HepG2 (cell line): ENCODE measurements around the gene SLC2A14. TPM values are rescaled to one million over a fixed set of nuclear protein-coding genes. Genes with fewer than 3 reads are reported as not detected.
"Not testable (repeated sequence)": the region's sequence is repeated elsewhere in the genome, so short reads cannot be mapped to it uniquely, and the experiment has no call there.

Experiments used
- ATAC-seq: fragments of 200-7000 bp; cut with Tn5 transposase; 3 replicates; pipeline ENCODE4 v1.9.1; 2020; ENCODE audit warnings: mild to moderate bottlenecking, moderate library complexity
- BruUV-seq: library from RNA; stranded (reverse); fragments of 400-500 nt; replicated peaks from 2 replicates; lab custom pipeline; 2021; lab: Mats Ljungman, UMichigan
- CTCF ChIA-PET: fragments of 300-600 bp; formaldehyde crosslinking; extraction: SDS; loops from one replicate; lab custom pipeline; 2021; ENCODE audit warnings: low total read pairs, inconsistent platforms, low intra/inter-chr PET ratio; lab: Yijun Ruan, JAX
- POLR2A ChIA-PET: fragments of 350-600 bp; sonication (Branson Sonifier 250); formaldehyde crosslinking; loops from one replicate; lab custom pipeline; 2020; ENCODE audit warnings: antibody characterized with exemption, inconsistent platforms; lab: Yijun Ruan, JAX
- DNase-seq: peaks from one replicate; pipeline ENCODE4 v3.0.0-alpha.2; 2015; ENCODE audit warnings: low spot score
- FAIRE-seq: peaks from 3 replicates; lab custom pipeline; 2011; peaks lifted over from hg19 to GRCh38; lab: Jason Lieb, UNC
- H2AFZ ChIP-seq: one replicate; pipeline ENCODE4 v1.6.1; 2011; ENCODE audit warnings: low read length, inconsistent platforms
- H3K27ac ChIP-seq: fragments of 300-600 bp; 3 replicates; pipeline ENCODE4 v1.8.0; 2011; ENCODE audit warnings: mixed run types, mild to moderate bottlenecking, mixed read lengths, low read length, inconsistent platforms; ENCODE audit not compliant: insufficient read depth; ENCODE audit errors: extremely low read length
- H3K27me3 ChIP-seq, 2 experiments: fragments of 200-600 bp in 1 of 2; 2 replicates in 1 of 2; 3 replicates in 1 of 2; pipeline versions ENCODE4 v1.6.0 to v1.8.0; 2011; ENCODE audit warnings: low read length in 2 of 2, mild to moderate bottlenecking in 2 of 2, moderate library complexity in 2 of 2, inconsistent platforms in 1 of 2; ENCODE audit not compliant: insufficient read depth in 2 of 2, control insufficient read depth in 1 of 2
- H3K36me3 ChIP-seq, 2 experiments: fragments of 200-600 bp in 1 of 2; replicated peaks in 1 of 2; 2 replicates in 1 of 2; 3 replicates in 1 of 2; pipeline versions ENCODE4 v1.5.1 to v1.8.0; 2011; ENCODE audit warnings: low read length in 2 of 2, inconsistent platforms in 1 of 2; ENCODE audit not compliant: insufficient read depth in 2 of 2, control insufficient read depth in 1 of 2
- H3K4me1 ChIP-seq: 2 replicates; pipeline ENCODE4 v1.5.1; 2012; ENCODE audit warnings: low read length, inconsistent platforms; ENCODE audit not compliant: insufficient read depth
- H3K4me2 ChIP-seq: 2 replicates; pipeline ENCODE4 v1.6.0; 2011; ENCODE audit warnings: low read depth, low read length, inconsistent platforms
- H3K4me3 ChIP-seq, 3 experiments: fragments of 200-600 bp in 1 of 3; sonication (generic), shearing (Covaris generic) in 1 of 3; replicated peaks in 1 of 3; 2 replicates each; pipeline ENCODE4 v1.5.1; 2011 to 2016; ENCODE audit warnings: low read length in 3 of 3, inconsistent platforms in 2 of 3, low read depth in 2 of 3, mild to moderate bottlenecking in 2 of 3, control low read depth in 1 of 3, mixed read lengths in 1 of 3; ENCODE audit not compliant: insufficient read depth in 1 of 3
- H3K79me2 ChIP-seq: one replicate; pipeline ENCODE4 v1.6.1; 2011; ENCODE audit warnings: low read length, inconsistent platforms; ENCODE audit not compliant: insufficient read depth
- H3K9ac ChIP-seq: 2 replicates; pipeline ENCODE4 v1.6.0; 2011; ENCODE audit warnings: mild to moderate bottlenecking, low read depth, low read length, inconsistent platforms; ENCODE audit not compliant: insufficient read depth
- H3K9me3 ChIP-seq: 2 replicates; pipeline ENCODE4 v1.5.1; 2012; ENCODE audit warnings: mild to moderate bottlenecking, low read length
- H4K20me1 ChIP-seq: 2 replicates; pipeline ENCODE4 v1.6.0; 2011; ENCODE audit warnings: inconsistent platforms, mild to moderate bottlenecking, low read length, moderate library complexity; ENCODE audit not compliant: insufficient read depth
- WGBS: methylation state at CpG from one replicate; pipeline ENCODE4 v1.1.6; 2017; ENCODE audit warnings: low lambda C conversion rate; 5-methylcytosine and 5-hydroxymethylcytosine counted together
- in situ Hi-C: cut with HindIII; loops from 2 replicates; pipeline ENCODE4 v1.10.0; 2017; ENCODE audit warnings: low pct_unique_long_range_greater_than_20kb; ENCODE audit not compliant: extremely low pct_ligation_motif_present
- intact Hi-C: fragments of 100-400 bp; cut with micrococcal nuclease; formaldehyde crosslinking; loops from one replicate; pipeline ENCODE4 v1.10.0; 2022; ENCODE audit not compliant: unreplicated experiment
- polyA plus RNA-seq, 8 experiments: library from polyadenylated mRNA; depleted of rRNA in 3 of 8; stranded (reverse) in 7 of 8; unstranded in 1 of 8; fragments of >200 nt; fragmentation: Illumina TruSeq in 4 of 8; extraction: Trizol in 4 of 8; gene quantifications; 2 replicates each; pipeline versions ENCODE4 v1.2.1 to v1.2.3, GENCODE V29; 2011 to 2016; ENCODE audit warnings: low read depth in 4 of 8, missing spikeins in 1 of 8, mixed read lengths in 1 of 8; ENCODE audit not compliant: insufficient read depth in 1 of 8
- total RNA-seq, 5 experiments: library from RNA; depleted of rRNA; stranded (reverse); fragments of >200 nt; fragmentation: Illumina TruSeq; extraction: Trizol; gene quantifications; 2 replicates each; pipeline ENCODE4 v1.2.3, GENCODE V29; 2016; ENCODE audit warnings: low read depth in 1 of 5

The SLC2A14 gene
- total and polyA plus RNA-seq, 2 of the 13 experiments (the other 11 are each of a cell fraction or from before 2014, with no cell fraction given): 7.7 to 39.0 TPM

- H3K27ac ChIP-seq, BruUV-seq, POLR2A ChIA-PET, H3K36me3 ChIP-seq, H3K4me2 ChIP-seq, H3K9me3 ChIP-seq, CTCF ChIA-PET, DNase-seq, H3K27me3 ChIP-seq, ATAC-seq, H3K4me3 ChIP-seq, FAIRE-seq, H4K20me1 ChIP-seq, H3K79me2 ChIP-seq, intact Hi-C loops, in situ Hi-C loops, H3K9ac ChIP-seq, H2AFZ ChIP-seq: not testable (repeated sequence)
- H3K4me1 ChIP-seq: peaks cover 10% of the 10 kb centered on the region; the same call in 1 of the 2 replicates
- 97% methylated on average over 9 of the region's 9 CpGs for WGBS
These were observed 30.3 kb downstream of the SLC2A14 start for GRCh38 chr12:7842444-7842843.

- FAIRE-seq, DNase-seq, H3K36me3 ChIP-seq, H3K79me2 ChIP-seq, H3K4me3 ChIP-seq, BruUV-seq, H4K20me1 ChIP-seq, H2AFZ ChIP-seq, intact Hi-C loops, in situ Hi-C loops, H3K9ac ChIP-seq, H3K27me3 ChIP-seq, H3K27ac ChIP-seq, CTCF ChIA-PET, ATAC-seq, H3K4me2 ChIP-seq, H3K9me3 ChIP-seq: not testable (repeated sequence)
- peaks cover 13% of the 10 kb centered on the region for H3K4me1 ChIP-seq
- 87% methylated on average over 7 of the region's 7 CpGs for WGBS
- POLR2A ChIA-PET: interaction anchor here (0.7 kb wide), 1 partner anchor 194 kb away, joined by 6 read pairs; no protein-coding TSS in a partner anchor
These were observed 32.9 kb downstream of the SLC2A14 start for GRCh38 chr12:7839848-7840247.

- FAIRE-seq, H3K27ac ChIP-seq, H3K79me2 ChIP-seq, DNase-seq, H3K9me3 ChIP-seq, H3K9ac ChIP-seq, BruUV-seq, CTCF ChIA-PET, intact Hi-C loops, H3K4me3 ChIP-seq, H2AFZ ChIP-seq, POLR2A ChIA-PET, ATAC-seq, H3K27me3 ChIP-seq, H3K36me3 ChIP-seq, H3K4me2 ChIP-seq, H4K20me1 ChIP-seq, in situ Hi-C loops: not testable (repeated sequence)
- H3K4me1 ChIP-seq: peaks cover 20% of the 10 kb centered on the region
- WGBS: 90% methylated on average over 9 of the region's 10 CpGs
These were observed 33.5 kb downstream of the SLC2A14 start for GRCh38 chr12:7839226-7839625.
